ENCODE data around the gene STAB2. TPM values are rescaled to one million over a fixed set of nuclear protein-coding genes. Genes with fewer than 3 reads are reported as not detected.
A peak's percentile ranks its signal among the peaks of the same experiment; 100 is the strongest.

The STAB2 gene
- polyA plus RNA-seq, 1 of the 3 experiments (the other 2 are of a cell fraction), result not detected

DNA sequence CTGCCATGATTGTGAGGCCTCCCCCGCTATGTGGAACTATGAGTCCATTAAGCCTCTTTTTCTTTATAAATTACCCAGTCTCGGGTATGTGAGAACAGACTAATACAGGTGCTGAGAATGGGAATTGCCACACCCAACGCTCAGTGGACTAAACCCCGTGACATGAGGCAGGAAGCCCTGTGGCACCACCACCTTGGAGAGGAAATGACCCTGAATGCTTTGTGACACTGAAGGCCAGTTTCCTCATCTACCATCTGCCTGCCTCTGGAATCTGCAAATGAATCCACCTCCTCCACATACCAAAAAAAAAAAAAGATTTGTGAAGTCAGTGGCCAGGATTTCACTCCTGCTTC lies 212.4 kb downstream of the STAB2 start:
- peaks cover 5% of the 10 kb centered on the region; the same call in 1 of the 2 replicates for H3K79me2 ChIP-seq (ENCODE audit: insufficient read depth)
- no peak overlapping the region for H2AFZ ChIP-seq (ENCODE audit: low read depth)
- H3K9ac ChIP-seq, result no peak overlapping the region
- H3K36me3 ChIP-seq (replicated peaks in 1 of 2; ENCODE audit: control insufficient read depth in 1 of 2, insufficient read depth in 2 of 2, low read length in 1 of 2), result peaks cover 18 to 29% of the 10 kb centered on the region in 2 experiments
- no peaks in the 10 kb centered on the region for H3K9me2 ChIP-seq
- ChIA-PET CTCF (no interaction called here), POLR2A (no interaction called here)
- peaks cover 18 to 34% of the 10 kb centered on the region in 2 experiments for H3K4me1 ChIP-seq (ENCODE audit: control insufficient read depth in 1 of 2, insufficient read depth in 2 of 2, low read depth in 1 of 2, low read length in 1 of 2)
- H3K4me2 ChIP-seq, result no peak overlapping the region
- H3K27me3 ChIP-seq (ENCODE audit: insufficient read depth), result no peaks in the 10 kb centered on the region
- no peak for DNase-seq
- 94% methylated on average over 4 of the region's 4 CpGs for WGBS (ENCODE audit: low lambda C conversion rate)
- no peaks in the 10 kb centered on the region for H4K20me1 ChIP-seq (ENCODE audit: insufficient read depth)
- no peaks in the 10 kb centered on the region for H3K9me3 ChIP-seq
- H3K27ac ChIP-seq (ENCODE audit: low read depth in 2 of 2, low read length in 1 of 2), result no peak overlapping the region; a peak in 1 of 4 replicates
- no peak overlapping the region for H3K4me3 ChIP-seq (ENCODE audit: low read depth in 2 of 2, low read length in 1 of 2)
- peaks cover 9% of the 10 kb centered on the region for H3F3A ChIP-seq (replicated peaks; ENCODE audit: insufficient read depth)
- TF ChIP-seq YY1 (IDR thresholded peaks at IDR 0.05; ENCODE audit: low read depth) (no peak), FOXJ3 (CRISPR knock-in tag; IDR thresholded peaks at IDR 0.05) (no peak), RCOR1 (IDR thresholded peaks at IDR 0.05; ENCODE audit: low read length) (no peak), GABPA (IDR thresholded peaks at IDR 0.05; ENCODE audit: low read depth) (no peak)
- TF ChIP-seq, protein P1, sequence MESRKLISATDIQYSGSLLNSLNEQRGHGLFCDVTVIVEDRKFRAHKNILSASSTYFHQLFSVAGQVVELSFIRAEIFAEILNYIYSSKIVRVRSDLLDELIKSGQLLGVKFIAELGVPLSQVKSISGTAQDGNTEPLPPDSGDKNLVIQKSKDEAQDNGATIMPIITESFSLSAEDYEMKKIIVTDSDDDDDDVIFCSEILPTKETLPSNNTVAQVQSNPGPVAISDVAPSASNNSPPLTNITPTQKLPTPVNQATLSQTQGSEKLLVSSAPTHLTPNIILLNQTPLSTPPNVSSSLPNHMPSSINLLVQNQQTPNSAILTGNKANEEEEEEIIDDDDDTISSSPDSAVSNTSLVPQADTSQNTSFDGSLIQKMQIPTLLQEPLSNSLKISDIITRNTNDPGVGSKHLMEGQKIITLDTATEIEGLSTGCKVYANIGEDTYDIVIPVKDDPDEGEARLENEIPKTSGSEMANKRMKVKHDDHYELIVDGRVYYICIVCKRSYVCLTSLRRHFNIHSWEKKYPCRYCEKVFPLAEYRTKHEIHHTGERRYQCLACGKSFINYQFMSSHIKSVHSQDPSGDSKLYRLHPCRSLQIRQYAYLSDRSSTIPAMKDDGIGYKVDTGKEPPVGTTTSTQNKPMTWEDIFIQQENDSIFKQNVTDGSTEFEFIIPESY (IDR thresholded peaks at IDR 0.05; ENCODE audit: borderline replicate concordance, low read depth), result no peak

DNA sequence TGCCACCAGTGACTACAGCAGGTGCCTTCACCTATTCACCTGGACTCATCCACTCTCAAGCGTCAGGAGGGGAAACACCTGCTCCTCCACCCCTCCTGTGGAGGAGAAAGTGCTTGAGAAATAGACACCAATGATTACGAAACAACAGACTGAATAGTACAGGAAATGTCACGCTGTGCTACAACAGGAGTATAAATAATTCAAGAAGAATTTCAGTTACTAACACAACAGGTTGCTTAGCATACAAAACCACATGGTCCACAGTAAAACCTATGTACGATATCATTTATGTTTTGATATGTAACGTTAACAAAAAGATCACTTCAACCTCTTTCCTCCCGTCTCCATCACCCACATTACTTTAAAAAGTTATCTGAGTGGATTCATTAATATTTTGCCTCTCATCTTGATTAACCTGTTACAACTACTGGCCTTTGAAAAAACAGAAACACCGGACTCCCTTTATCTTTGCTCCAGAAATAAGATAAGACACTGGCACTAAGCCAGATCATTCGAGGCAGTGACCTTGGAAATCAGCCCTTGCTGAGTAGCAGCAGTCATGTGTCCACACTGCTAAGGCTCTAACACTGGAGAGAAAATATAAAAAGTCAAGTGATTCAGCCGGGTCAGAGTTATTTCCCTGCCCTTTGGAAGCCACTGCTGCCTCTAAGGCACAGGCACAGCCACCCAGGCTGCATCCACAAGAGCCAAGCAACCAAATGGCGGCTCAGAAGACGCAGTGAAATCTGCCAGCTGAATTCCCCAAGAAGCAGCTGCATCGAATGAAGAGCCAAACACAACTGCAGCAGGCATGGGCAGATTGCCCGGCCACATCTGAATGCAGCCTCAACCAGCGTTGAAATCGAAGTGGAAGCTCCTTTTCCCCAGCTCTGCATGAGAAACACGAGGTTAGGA lies 213.0 kb downstream of the STAB2 start:
- H3K36me3 ChIP-seq (replicated peaks in 1 of 2; ENCODE audit: control insufficient read depth in 1 of 2, insufficient read depth in 2 of 2, low read length in 1 of 2), result peaks cover 15 to 27% of the 10 kb centered on the region in 2 experiments
- peaks cover 5% of the 10 kb centered on the region; the same call in 1 of the 2 replicates for H3K79me2 ChIP-seq (ENCODE audit: insufficient read depth)
- H4K20me1 ChIP-seq (ENCODE audit: insufficient read depth), result no peaks in the 10 kb centered on the region
- H3K27ac ChIP-seq (ENCODE audit: low read depth in 2 of 2, low read length in 1 of 2), result peak overlapping the region; percentile 14 to 16; a peak in 2 of 4 replicates
- H3K9me2 ChIP-seq, result no peaks in the 10 kb centered on the region
- H3K27me3 ChIP-seq (ENCODE audit: insufficient read depth), result no peaks in the 10 kb centered on the region
- peak; percentile 24 for DNase-seq
- CTCF ChIA-PET, result interaction anchor here (0.7 kb wide), 1 partner anchor 71 kb away, joined by 3 read pairs; no protein-coding TSS in a partner anchor
- WGBS (ENCODE audit: low lambda C conversion rate), result 59% methylated on average over 16 of the region's 16 CpGs
- no peak overlapping the region for H3K9ac ChIP-seq
- H3K4me3 ChIP-seq (ENCODE audit: low read depth in 2 of 2, low read length in 1 of 2), result no peak overlapping the region
- no peaks in the 10 kb centered on the region for H3K9me3 ChIP-seq
- H3K4me1 ChIP-seq (ENCODE audit: control insufficient read depth in 1 of 2, insufficient read depth in 2 of 2, low read depth in 1 of 2, low read length in 1 of 2), result peaks cover 15 to 34% of the 10 kb centered on the region in 2 experiments
- H3F3A ChIP-seq (replicated peaks; ENCODE audit: insufficient read depth), result peaks cover 15% of the 10 kb centered on the region
- no peak overlapping the region for H2AFZ ChIP-seq (ENCODE audit: low read depth)
- POLR2A ChIA-PET, result no interaction called here
- no peak overlapping the region for H3K4me2 ChIP-seq
- TF ChIP-seq TCF12 (IDR thresholded peaks at IDR 0.05) (peak; percentile 56; the same call in 1 of the 2 replicates), RXRA (IDR thresholded peaks at IDR 0.05; ENCODE audit: borderline replicate concordance, low read depth) (no peak), GATA2 (CRISPR knock-in tag; IDR thresholded peaks at IDR 0.05) (peak; percentile 72)
- TF ChIP-seq, protein P2, sequence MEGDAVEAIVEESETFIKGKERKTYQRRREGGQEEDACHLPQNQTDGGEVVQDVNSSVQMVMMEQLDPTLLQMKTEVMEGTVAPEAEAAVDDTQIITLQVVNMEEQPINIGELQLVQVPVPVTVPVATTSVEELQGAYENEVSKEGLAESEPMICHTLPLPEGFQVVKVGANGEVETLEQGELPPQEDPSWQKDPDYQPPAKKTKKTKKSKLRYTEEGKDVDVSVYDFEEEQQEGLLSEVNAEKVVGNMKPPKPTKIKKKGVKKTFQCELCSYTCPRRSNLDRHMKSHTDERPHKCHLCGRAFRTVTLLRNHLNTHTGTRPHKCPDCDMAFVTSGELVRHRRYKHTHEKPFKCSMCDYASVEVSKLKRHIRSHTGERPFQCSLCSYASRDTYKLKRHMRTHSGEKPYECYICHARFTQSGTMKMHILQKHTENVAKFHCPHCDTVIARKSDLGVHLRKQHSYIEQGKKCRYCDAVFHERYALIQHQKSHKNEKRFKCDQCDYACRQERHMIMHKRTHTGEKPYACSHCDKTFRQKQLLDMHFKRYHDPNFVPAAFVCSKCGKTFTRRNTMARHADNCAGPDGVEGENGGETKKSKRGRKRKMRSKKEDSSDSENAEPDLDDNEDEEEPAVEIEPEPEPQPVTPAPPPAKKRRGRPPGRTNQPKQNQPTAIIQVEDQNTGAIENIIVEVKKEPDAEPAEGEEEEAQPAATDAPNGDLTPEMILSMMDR (IDR thresholded peaks at IDR 0.05), result no peak

Measured in SK-N-SH (cell line).